Stimulated activated CD8-positive, alpha-beta memory T cell treated with anti-CD3 and anti-CD28 coated beads, Interleukin-7, amount 100 ng/mL, for 48 hours (primary cell): ENCODE measurements around the gene ITGB7.

Source experiments
- DNase-seq, 2 donors: peaks; one replicate each; pipeline ENCODE4 v3.0.0-alpha.2; 2020; ENCODE audit warnings: low read depth in 1 of 2; ENCODE audit errors: extremely low read depth in 1 of 2

The ITGB7 gene

GRCh38 chr12:53199700-53200099, 7.4 kb downstream of the ITGB7 start:
- no peak for DNase-seq

DNA sequence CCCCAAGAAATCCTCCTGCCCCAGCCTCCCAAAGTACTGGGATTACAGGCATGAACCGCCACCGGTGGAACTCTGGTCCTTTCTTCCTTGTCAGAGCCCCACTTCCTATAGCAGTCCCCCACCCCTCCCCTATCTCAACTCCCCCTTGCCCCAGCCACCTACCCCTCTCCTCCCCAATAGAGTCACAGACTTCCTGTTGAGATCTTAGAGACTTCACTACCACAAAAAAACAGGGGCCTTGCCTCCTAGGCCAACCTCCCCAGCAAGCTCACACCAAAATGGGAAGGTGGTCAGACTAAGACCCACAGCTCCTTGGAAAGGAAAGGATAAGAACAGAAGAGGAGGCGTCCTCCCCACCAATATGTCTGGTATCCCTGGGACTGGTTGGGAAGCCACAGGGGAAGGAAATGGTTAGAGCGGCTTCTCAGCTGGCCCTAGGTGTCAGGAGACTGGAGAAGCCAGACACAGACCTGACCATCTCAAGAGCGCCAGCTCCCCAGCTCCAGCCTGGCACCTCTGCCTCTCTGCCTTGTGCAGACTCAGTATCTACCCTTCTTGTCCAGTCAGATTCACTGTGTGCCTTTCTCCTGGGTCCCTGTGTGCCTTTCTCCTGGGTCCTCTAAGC, 8.5 kb downstream of the ITGB7 start:
- no peak for DNase-seq

DNA sequence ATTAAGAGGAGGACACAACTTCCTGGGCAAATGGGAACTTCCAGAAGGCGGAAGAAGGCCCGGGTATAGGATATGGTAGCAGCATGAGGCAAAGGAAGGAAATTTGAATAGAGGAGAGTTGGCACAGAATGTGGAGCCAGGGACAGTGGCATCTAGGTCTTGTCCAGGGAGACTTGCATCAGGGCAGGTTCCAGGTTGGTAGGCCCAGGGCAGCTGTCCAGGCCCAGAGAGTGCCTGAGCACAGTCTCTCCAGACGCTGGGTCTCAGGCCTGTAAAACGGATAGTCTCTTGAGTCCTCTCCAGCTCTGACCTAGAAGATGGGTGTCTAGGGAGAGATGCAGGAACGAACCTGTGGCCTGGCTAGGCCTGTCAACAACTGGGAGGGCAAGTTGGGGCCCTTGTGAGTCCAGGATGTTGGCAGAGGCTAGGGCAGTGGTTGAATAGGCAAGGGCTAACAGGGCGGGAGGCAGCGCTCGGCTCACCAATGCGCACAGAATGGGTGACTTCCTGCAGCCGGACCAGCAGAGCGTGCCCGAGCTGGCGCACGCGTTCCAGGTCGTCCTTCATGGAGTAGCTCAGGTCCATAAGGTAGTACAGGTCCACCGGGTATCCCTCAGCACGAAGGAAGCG, 9.9 kb downstream of the ITGB7 start:
- no peak for DNase-seq

- no peak for DNase-seq
Measured at GRCh38 chr12:53196486-53196885, 10.6 kb downstream of the ITGB7 start.

GRCh38 chr12:53195516-53196420, 11.3 kb downstream of the ITGB7 start:
- no peak for DNase-seq

DNA sequence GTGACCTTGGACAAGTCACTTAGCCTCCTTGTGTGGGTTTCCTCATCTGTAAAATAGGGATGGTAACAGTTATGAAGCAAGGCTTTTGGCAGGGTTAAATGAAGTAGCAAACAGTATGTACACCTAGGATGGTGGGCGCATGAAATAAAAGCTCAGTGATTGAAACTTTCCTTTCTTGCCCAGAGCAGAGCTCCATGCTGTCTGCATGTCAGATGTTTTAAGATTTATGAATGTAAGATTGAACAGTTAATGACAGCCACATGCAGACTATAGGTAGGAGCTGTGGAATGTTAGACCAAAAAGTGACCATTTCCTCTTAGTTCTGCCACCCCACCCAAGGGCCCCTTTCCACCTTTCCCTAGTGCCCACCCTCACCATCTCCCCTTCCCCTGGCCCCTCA, 12.1 kb downstream of the ITGB7 start:
- no peak for DNase-seq

- DNase-seq, result no peak
Measured at GRCh38 chr12:53193985-53194716, 12.9 kb downstream of the ITGB7 start.

DNA sequence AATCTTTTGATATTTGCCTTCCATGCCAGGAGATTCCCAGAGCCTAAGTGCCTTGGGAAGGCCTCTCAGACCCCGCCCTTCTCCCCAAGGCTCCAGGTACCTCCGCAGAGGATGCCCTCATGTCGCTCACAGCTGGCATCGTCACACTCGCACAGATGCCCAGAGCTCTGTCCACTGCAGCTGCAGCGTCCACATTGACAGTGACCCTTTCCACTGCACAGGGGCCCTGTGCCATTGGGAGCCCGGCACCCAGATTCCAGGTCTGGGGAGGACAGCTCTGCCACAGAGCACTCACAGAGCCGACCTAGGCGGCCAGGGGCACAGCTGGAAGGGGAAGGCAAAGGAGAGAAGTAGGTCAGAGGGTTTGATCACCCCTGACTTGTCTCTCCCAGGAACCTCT, 14.0 kb downstream of the ITGB7 start:
- DNase-seq, result no peak

- no peak for DNase-seq
Measured at GRCh38 chr12:53192531-53193021, 14.5 kb downstream of the ITGB7 start.

- DNase-seq, result no peak
Measured at GRCh38 chr12:53191885-53192530, 15.0 kb downstream of the ITGB7 start.

- no peak for DNase-seq
Measured at GRCh38 chr12:53191096-53191884, 15.8 kb downstream of the ITGB7 start.

GRCh38 chr12:53190108-53190729, 16.8 kb downstream of the ITGB7 start:
- DNase-seq, result no peak

DNA sequence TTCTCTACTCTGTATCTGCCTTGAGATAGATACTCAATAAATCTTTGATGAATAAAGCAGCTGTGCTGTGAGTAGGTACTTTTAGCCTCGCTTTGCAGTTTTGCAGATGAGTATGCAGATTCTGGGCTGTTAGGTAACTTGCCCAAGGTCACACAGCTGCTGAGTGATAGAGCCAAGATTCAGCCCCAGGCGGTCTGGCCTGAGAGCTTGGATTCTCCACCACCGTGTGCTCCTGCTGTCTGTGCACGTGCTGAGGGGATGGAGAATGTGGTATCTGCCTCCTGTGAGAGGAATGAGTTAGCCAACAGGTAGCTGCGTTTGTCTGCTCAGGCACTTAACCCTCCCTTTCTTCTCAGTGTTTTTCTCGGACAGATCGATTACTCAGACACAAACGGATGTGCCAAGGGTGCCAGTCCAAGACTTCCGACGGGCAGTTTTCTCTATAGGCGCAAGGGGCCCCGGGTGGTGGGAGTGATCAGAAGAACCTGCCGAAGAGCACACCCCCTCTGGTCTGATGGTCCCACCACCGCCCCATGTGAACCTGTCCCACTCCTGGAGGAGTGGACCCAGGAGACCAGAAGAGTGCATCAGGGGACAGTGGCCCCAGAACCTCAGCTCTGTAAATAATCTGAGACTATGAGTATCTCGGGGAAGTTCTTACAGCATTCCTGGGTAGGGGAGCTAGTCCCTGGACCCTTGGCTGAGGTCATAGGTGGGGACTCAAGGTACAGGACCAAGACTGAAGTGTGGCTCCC, 19.7 kb downstream of the ITGB7 start:
- DNase-seq, result no peak

DNA sequence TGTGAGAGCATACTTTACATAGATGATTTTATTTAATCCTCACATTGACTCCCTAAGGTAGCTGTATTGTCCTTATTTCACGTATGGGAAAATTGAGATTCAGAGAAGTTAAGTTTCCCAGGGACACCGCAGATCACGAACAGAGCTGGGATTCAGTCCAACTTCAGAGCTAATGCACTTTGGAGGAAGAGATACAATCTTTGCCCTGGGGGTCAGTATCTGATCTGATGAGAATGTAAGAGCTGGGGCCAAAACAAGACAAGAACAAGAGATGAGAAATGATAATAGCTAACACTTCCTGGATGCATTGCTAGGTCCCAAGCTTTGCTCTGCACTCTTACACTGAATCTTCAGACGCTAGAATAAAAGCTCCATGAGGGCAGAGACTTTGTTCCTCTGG, 20.3 kb downstream of the ITGB7 start:
- DNase-seq, result no peak

DNA sequence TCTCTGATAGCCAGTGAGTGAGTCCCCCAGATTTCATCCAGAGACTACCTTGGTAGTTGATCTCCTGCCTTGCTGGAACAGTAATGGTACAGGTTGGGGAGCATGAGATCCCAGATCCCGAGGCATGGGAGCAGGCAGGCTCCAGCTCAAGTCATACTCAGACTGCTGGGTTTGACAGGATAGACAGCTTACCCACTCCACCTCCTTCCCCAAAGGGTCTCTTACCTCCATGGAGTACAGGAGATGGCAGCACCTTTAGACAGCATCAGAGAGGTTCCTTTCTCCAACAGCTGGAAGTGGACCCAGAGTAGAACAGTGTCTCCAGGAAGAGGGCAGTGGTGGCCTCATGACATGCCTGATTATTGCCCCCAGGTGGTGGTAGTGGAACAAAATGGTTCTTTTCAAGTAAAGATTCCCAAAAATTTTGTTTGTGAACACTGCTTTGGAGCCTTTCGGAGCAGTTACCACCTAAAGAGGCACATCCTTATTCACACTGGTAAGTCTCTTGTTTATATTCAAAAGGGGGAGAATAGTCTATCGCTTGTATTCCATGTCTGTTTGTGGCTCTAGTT, 21.4 kb downstream of the ITGB7 start:
- no peak for DNase-seq

- DNase-seq, result no peak
Measured at GRCh38 chr12:53184828-53185227, 22.2 kb downstream of the ITGB7 start.

- no peak for DNase-seq
Measured at GRCh38 chr12:53182903-53183302, 24.1 kb downstream of the ITGB7 start.

DNA sequence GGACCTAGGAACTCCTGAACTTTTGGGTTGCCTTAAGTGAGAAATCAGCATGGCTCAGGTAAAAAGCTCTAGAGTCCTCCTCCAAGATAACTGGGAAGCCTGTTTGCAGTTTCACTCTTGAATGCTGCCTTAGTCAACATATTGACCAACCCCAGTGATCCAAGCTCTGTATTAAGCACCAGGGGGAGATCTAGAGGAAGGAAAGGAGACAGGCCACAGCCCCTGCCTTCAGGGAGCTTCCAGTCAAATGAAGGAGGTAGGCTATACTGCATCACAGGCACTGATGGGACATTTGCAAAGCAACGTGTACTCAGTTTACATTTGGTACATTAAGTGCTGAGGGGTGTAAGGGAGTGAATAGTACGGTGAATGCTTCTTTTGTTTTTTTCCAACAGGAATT, 25.1 kb downstream of the ITGB7 start:
- DNase-seq, result no peak
